Esophagus squamous epithelium (tissue), 4 donors: ENCODE data around the gene GRID2.

Experiments used
- CTCF ChIP-seq, 6 experiments: fragments of 450-650 bp in 4 of 6; fragments of 200-600 bp in 2 of 6; sonication (generic) in 2 of 6; IDR thresholded peaks; one replicate each; pipeline ENCODE4 v1.5.1; 2016 to 2019; ENCODE audit warnings: antibody characterized with exemption in 6 of 6, mild to moderate bottlenecking in 4 of 6, moderate library complexity in 4 of 6
- POLR2A ChIP-seq, 4 donors: fragments of 450-650 bp; IDR thresholded peaks; one replicate each; pipeline ENCODE4 v1.6.1; 2017; ENCODE audit warnings: antibody characterized with exemption in 4 of 4, mild to moderate bottlenecking in 4 of 4, moderate library complexity in 3 of 4

- TF ChIP-seq CTCF (IDR thresholded peaks at IDR 0.05) (no peak), POLR2A (IDR thresholded peaks at IDR 0.05) (no peak)
Observed at GRCh38 chr4:92791871-92792440, 488.2 kb downstream of the GRID2 start.
